ENCODE measurements around the gene LDLRAD1.

DNA sequence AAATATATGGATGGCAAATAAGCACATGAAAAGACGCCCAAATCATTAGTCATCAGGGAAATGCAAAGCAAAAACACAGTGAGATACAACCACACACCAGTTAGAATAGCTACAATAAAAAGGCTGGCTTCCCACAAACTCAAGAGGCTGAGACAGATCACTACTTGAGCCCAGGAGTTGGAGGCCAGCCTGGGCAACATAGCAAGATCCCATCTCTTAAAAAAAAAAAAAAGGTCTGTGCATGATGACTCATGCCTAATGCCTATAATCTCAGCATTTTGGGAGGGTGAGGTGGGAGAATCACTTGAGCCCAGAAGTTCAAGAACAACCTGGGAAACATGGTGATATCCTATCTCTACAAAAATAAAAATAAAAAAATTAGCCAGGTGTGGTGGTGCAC lies 19.8 kb downstream of the LDLRAD1 start:
- TF ChIP-seq, protein P1, sequence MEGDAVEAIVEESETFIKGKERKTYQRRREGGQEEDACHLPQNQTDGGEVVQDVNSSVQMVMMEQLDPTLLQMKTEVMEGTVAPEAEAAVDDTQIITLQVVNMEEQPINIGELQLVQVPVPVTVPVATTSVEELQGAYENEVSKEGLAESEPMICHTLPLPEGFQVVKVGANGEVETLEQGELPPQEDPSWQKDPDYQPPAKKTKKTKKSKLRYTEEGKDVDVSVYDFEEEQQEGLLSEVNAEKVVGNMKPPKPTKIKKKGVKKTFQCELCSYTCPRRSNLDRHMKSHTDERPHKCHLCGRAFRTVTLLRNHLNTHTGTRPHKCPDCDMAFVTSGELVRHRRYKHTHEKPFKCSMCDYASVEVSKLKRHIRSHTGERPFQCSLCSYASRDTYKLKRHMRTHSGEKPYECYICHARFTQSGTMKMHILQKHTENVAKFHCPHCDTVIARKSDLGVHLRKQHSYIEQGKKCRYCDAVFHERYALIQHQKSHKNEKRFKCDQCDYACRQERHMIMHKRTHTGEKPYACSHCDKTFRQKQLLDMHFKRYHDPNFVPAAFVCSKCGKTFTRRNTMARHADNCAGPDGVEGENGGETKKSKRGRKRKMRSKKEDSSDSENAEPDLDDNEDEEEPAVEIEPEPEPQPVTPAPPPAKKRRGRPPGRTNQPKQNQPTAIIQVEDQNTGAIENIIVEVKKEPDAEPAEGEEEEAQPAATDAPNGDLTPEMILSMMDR (IDR thresholded peaks at IDR 0.05): no peak
- no peak for TF ChIP-seq POLR2A (IDR thresholded peaks at IDR 0.05)
